HCT116 (cell line): ENCODE results near the gene DNAH9. TPM values are rescaled to one million over a fixed set of nuclear protein-coding genes. Genes with fewer than 3 reads are reported as not detected.

Source experiments
- ATAC-seq: fragments of 200-7000 bp; cut with Tn5 transposase; 2 replicates; pipeline ENCODE4 v1.9.1; 2020; ENCODE audit warnings: mild to moderate bottlenecking, moderate library complexity
- BruUV-seq: library from RNA; stranded (reverse); fragments of 400-500 nt; replicated peaks from 2 replicates; lab custom pipeline; 2021; lab: Mats Ljungman, UMichigan
- CTCF ChIA-PET: fragments of 300-600 bp; sonication (Branson Sonifier 250); formaldehyde crosslinking; loops from one replicate; lab custom pipeline; 2021; ENCODE audit warnings: antibody characterized with exemption; lab: Charles Lee
- POLR2A ChIA-PET: fragments of 300-600, 350-600 bp; sonication (Branson Sonifier 250); formaldehyde crosslinking; loops from one replicate; lab custom pipeline; 2021; ENCODE audit warnings: antibody characterized with exemption; lab: Charles Lee
- RAD21 ChIA-PET, 2 experiments: fragments of 300-600 bp; sonication (Branson Sonifier 250); formaldehyde crosslinking; loops; one replicate each; lab custom pipeline; 2023; ENCODE audit warnings: low total read pairs in 2 of 2; ENCODE audit not compliant: uncharacterized antibody in 2 of 2, unreplicated experiment in 2 of 2, low non-redundant PET in 1 of 2; lab: Charles Lee
- DNase-seq: peaks from one replicate; pipeline ENCODE4 v3.0.0-alpha.2; 2010; ENCODE audit warnings: low read depth, low spot score
- H2AFZ ChIP-seq: fragments of 200-600 bp; shearing (Covaris generic), sonication (generic); 2 replicates; pipeline ENCODE4 v1.6.1; 2017; ENCODE audit warnings: low read depth, mixed run types, mixed read lengths, antibody characterized with exemption, low read length; ENCODE audit not compliant: poor library complexity, severe bottlenecking
- H3K27ac ChIP-seq: 2 replicates; pipeline ENCODE4 v1.5.1; 2012; ENCODE audit warnings: low read depth, low read length
- H3K27me3 ChIP-seq: fragments of 200-600 bp; sonication (generic); 2 replicates; pipeline ENCODE4 v1.6.1; 2016; ENCODE audit warnings: mixed run types, low read length, mixed read lengths; ENCODE audit not compliant: insufficient read depth
- H3K36me3 ChIP-seq, 2 experiments: fragments of 200-500 bp in 1 of 2; fragments of 200-600 bp in 1 of 2; sonication (Bioruptor generic) in 1 of 2; sonication (generic) in 1 of 2; 2 replicates each; pipeline versions ENCODE4 v1.5.1 to v1.6.1; 2014 to 2016; ENCODE audit warnings: low read length in 2 of 2, inconsistent platforms in 1 of 2, mixed read lengths in 1 of 2, mixed run types in 1 of 2; ENCODE audit not compliant: insufficient read depth in 2 of 2, control insufficient read depth in 1 of 2
- H3K4me1 ChIP-seq, 2 experiments: fragments of 200-600 bp in 1 of 2; sonication (generic) in 1 of 2; 2 replicates each; pipeline versions ENCODE4 v1.5.1 to v1.6.1; 2012 to 2017; ENCODE audit warnings: low read length in 2 of 2, inconsistent platforms in 1 of 2, mild to moderate bottlenecking in 1 of 2, mixed read lengths in 1 of 2, mixed run types in 1 of 2, moderate library complexity in 1 of 2; ENCODE audit not compliant: insufficient read depth in 2 of 2, control insufficient read depth in 1 of 2
- H3K4me2 ChIP-seq: fragments of 200-600 bp; sonication (generic); 2 replicates; pipeline ENCODE4 v1.6.1; 2017; ENCODE audit warnings: mixed run types, low read length, mixed read lengths
- H3K4me3 ChIP-seq, 2 experiments: fragments of 200-600 bp in 1 of 2; sonication (generic) in 1 of 2; replicated peaks in 1 of 2; 2 replicates each; pipeline ENCODE4 v1.5.1; 2011 to 2016; ENCODE audit warnings: low read length in 2 of 2, control low read depth in 1 of 2, low read depth in 1 of 2, mild to moderate bottlenecking in 1 of 2, mixed read lengths in 1 of 2, mixed run types in 1 of 2
- H3K79me2 ChIP-seq: fragments of 200-600 bp; sonication (generic); 2 replicates; pipeline ENCODE4 v1.6.1; 2017; ENCODE audit warnings: mild to moderate bottlenecking, mixed run types, low read length, moderate library complexity, mixed read lengths; ENCODE audit not compliant: insufficient read depth
- H3K9ac ChIP-seq: fragments of 200-600 bp; sonication (generic); 2 replicates; pipeline ENCODE4 v1.6.1; 2016; ENCODE audit warnings: low read length, mixed read lengths
- H3K9me2 ChIP-seq: fragments of 200-600 bp; sonication (generic), shearing (Covaris generic); 2 replicates; pipeline ENCODE4 v1.6.1; 2017; ENCODE audit warnings: mixed run types, mild to moderate bottlenecking, moderate library complexity; ENCODE audit not compliant: insufficient read depth
- H3K9me3 ChIP-seq, 2 experiments: fragments of 200-500 bp in 1 of 2; fragments of 200-600 bp in 1 of 2; sonication (Bioruptor generic) in 1 of 2; sonication (generic) in 1 of 2; 2 replicates each; pipeline ENCODE4 v1.6.1; 2014 to 2017; ENCODE audit warnings: low read length in 2 of 2, mixed read lengths in 2 of 2, inconsistent platforms in 1 of 2, low read depth in 1 of 2, mild to moderate bottlenecking in 1 of 2, mixed run types in 1 of 2, moderate library complexity in 1 of 2; ENCODE audit not compliant: control insufficient read depth in 1 of 2, insufficient read depth in 1 of 2
- H4K20me1 ChIP-seq: fragments of 200-600 bp; sonication (generic), shearing (Covaris generic); 2 replicates; pipeline ENCODE4 v1.6.1; 2017; ENCODE audit warnings: mixed run types, mild to moderate bottlenecking, moderate library complexity; ENCODE audit not compliant: insufficient read depth
- CBX3 ChIP-seq: IDR thresholded peaks from 2 replicates; pipeline ENCODE4 v1.6.1; 2012; ENCODE audit warnings: low read depth
- CEBPB ChIP-seq: IDR thresholded peaks from 2 replicates; pipeline ENCODE4 v1.6.1; 2012; ENCODE audit warnings: low read depth
- CTCF ChIP-seq, 3 experiments: fragments of 200-600 bp in 1 of 3; sonication (generic) in 1 of 3; IDR thresholded peaks in 2 of 3; conservative IDR thresholded peaks in 1 of 3; 2 replicates each; pipeline ENCODE4 v1.5.1; 2012 to 2017; ENCODE audit warnings: low read depth in 2 of 3, low read length in 2 of 3, antibody characterized with exemption in 1 of 3, borderline replicate concordance in 1 of 3, control low read depth in 1 of 3, mild to moderate bottlenecking in 1 of 3, mixed read lengths in 1 of 3, mixed run types in 1 of 3, moderate library complexity in 1 of 3; ENCODE audit not compliant: insufficient read depth in 1 of 3
- EGR1 ChIP-seq: IDR thresholded peaks from 2 replicates; pipeline ENCODE4 v1.6.1; 2012; ENCODE audit warnings: low read depth
- EZH2phosphoT487 ChIP-seq: fragments of 200-600 bp; IDR thresholded peaks from 2 replicates; pipeline ENCODE4 v1.6.1; 2018; ENCODE audit warnings: antibody characterized with exemption, borderline replicate concordance
- FOSL1 ChIP-seq: IDR thresholded peaks from 2 replicates; pipeline ENCODE4 v1.6.1; 2012; ENCODE audit warnings: low read depth
- JUND ChIP-seq: IDR thresholded peaks from 2 replicates; pipeline ENCODE4 v1.6.1; 2012
- POLR2AphosphoS5 ChIP-seq: IDR thresholded peaks from 2 replicates; pipeline ENCODE4 v1.6.1; 2011; ENCODE audit warnings: mild to moderate bottlenecking, low read depth, low read length, moderate library complexity
- RAD21 ChIP-seq: IDR thresholded peaks from 2 replicates; pipeline ENCODE4 v1.6.1; 2012; ENCODE audit warnings: low read depth, mild to moderate bottlenecking
- SRF ChIP-seq: IDR thresholded peaks from 2 replicates; pipeline ENCODE4 v1.6.1; 2012; ENCODE audit warnings: low read depth
- TCF7L2 ChIP-seq: IDR thresholded peaks from 2 replicates; pipeline ENCODE4 v1.7.0; 2011; ENCODE audit warnings: borderline replicate concordance, inconsistent platforms; ENCODE audit not compliant: insufficient read depth, insufficient read length; ENCODE audit errors: extremely low read depth
- ZBTB33 ChIP-seq: IDR thresholded peaks from 2 replicates; pipeline ENCODE4 v1.6.1; 2011; ENCODE audit warnings: mild to moderate bottlenecking, low read length, moderate library complexity; ENCODE audit not compliant: insufficient replicate concordance; ENCODE audit errors: extremely low read depth
- intact Hi-C: fragments of 100-400 bp; cut with micrococcal nuclease; formaldehyde crosslinking; loops from 2 replicates; pipeline ENCODE4 v1.10.0; 2022
- total RNA-seq: library from RNA; stranded (reverse); gene quantifications from one replicate; pipeline ENCODE4 v1.2.1, GENCODE V29; 2021; ENCODE audit not compliant: unreplicated experiment
- TF ChIP-seq, protein P1 (sequence below): IDR thresholded peaks from 2 replicates; pipeline ENCODE4 v1.6.1; 2012

Gene DNAH9
- total RNA-seq, 1 experiment from 2014 or later: not detected

DNA sequence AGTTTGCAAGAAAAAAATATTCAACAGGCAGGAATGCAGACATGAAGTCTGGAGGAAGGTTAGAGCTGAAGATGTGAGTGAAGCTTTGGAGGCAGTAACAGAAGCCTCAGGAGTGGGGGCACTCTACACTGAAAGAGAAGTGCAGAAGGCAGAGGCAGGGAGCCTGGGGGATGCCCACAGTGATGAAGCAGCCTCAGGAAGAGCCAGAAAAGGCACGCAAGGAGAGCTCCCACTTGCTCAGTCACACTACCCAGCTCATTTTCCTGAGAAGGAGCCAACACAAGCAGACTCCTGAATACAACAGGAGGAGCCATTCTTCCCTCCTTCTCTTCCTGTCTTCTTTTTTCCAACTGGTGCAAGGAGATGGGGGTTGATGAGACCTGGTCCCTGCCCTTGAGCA lies 45.1 kb upstream of the DNAH9 start:
- no peak for TF ChIP-seq SRF
- TF ChIP-seq, protein P1, sequence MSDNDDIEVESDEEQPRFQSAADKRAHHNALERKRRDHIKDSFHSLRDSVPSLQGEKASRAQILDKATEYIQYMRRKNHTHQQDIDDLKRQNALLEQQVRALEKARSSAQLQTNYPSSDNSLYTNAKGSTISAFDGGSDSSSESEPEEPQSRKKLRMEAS: no peak
- no peak for TF ChIP-seq POLR2AphosphoS5
- no peak for TF ChIP-seq CEBPB
- no peak for TF ChIP-seq EGR1
- TF ChIP-seq TCF7L2: no peak
- no peak for TF ChIP-seq JUND
- H3K9me2 ChIP-seq: no peaks in the 10 kb centered on the region
- ATAC-seq: no peak
- no peaks in the 10 kb centered on the region for H3K79me2 ChIP-seq
- BruUV-seq: no TSS peak
- CTCF ChIA-PET: no interaction called here
- H3K9ac ChIP-seq: no peak overlapping the region
- POLR2A ChIA-PET: no interaction called here
- no peak overlapping the region for H3K4me2 ChIP-seq
- RAD21 ChIA-PET: no interaction called here
- H3K36me3 ChIP-seq: no peaks in the 10 kb centered on the region
- intact Hi-C loops: no loop called here
- no peak overlapping the region for H3K4me3 ChIP-seq
- peaks cover 0 to 18% of the 10 kb centered on the region in 2 experiments; a peak in 2 of 4 replicates for H3K9me3 ChIP-seq
- H2AFZ ChIP-seq: no peak overlapping the region
- H3K4me1 ChIP-seq: no peaks in the 10 kb centered on the region
- no peak overlapping the region for H3K27ac ChIP-seq
- no peak for DNase-seq
- H4K20me1 ChIP-seq: no peaks in the 10 kb centered on the region
- no peaks in the 10 kb centered on the region for H3K27me3 ChIP-seq

GRCh38 chr17:11554042-11554441 lies 44.2 kb upstream of the DNAH9 start:
- Histone ChIP-seq H4K20me1 (no peaks in the 10 kb centered on the region), H2AFZ (no peak overlapping the region), H3K4me1 (no peaks in the 10 kb centered on the region), H3K79me2 (no peaks in the 10 kb centered on the region), H3K9me2 (no peaks in the 10 kb centered on the region), H3K4me2 (no peak overlapping the region), H3K36me3 (no peaks in the 10 kb centered on the region), H3K9me3 (peaks cover 0 to 18% of the 10 kb centered on the region in 2 experiments; a peak in 2 of 4 replicates), H3K27me3 (no peaks in the 10 kb centered on the region), H3K4me3 (no peak overlapping the region), H3K9ac (no peak overlapping the region), H3K27ac (no peak overlapping the region)
- TF ChIP-seq ZBTB33: no peak
- TF ChIP-seq RAD21: no peak
- no peak for TF ChIP-seq FOSL1
- no peak for TF ChIP-seq EZH2phosphoT487
- no peak for TF ChIP-seq POLR2AphosphoS5
- TF ChIP-seq TCF7L2: no peak
- TF ChIP-seq CBX3: no peak
- no peak for TF ChIP-seq CTCF (IDR thresholded peaks at IDR 0.05 in 2 of 3, conservative IDR thresholded peaks at IDR 0.05 in 1 of 3; ENCODE audit: borderline replicate concordance in 1 of 3, insufficient read depth in 1 of 3, low read depth in 2 of 3, low read length in 2 of 3)
- RAD21 ChIA-PET: no interaction called here
- POLR2A ChIA-PET: no interaction called here
- CTCF ChIA-PET: no interaction called here
- DNase-seq (no peak), ATAC-seq (no peak)
- intact Hi-C loops: no loop called here
- BruUV-seq: no TSS peak
